ENCODE data around the gene P2RY12. TPM values are rescaled to one million over a fixed set of nuclear protein-coding genes. Genes with fewer than 3 reads are reported as not detected.

P2RY12 gene
- total and polyA plus RNA-seq, 2 of the 8 experiments (the other 6 are each of a cell fraction or from before 2014, with no cell fraction given) = not detected

GRCh38 chr3:151350656-151351055 lies 33.9 kb downstream of the P2RY12 start:
- peaks cover 0 to 10% (median 5%) of the 10 kb centered on the region in 4 experiments; a peak in 3 of 7 replicates for H3K4me1 ChIP-seq (replicated peaks in 1 of 4; ENCODE audit: control insufficient read depth in 3 of 4, insufficient read depth in 4 of 4, low read length in 3 of 4)
- H4K20me1 ChIP-seq (replicated peaks in 1 of 2; ENCODE audit: control insufficient read depth in 1 of 2, insufficient read depth in 2 of 2, low read length in 2 of 2) = no peaks in the 10 kb centered on the region
- no peak overlapping the region for H3K18ac ChIP-seq (ENCODE audit: extremely low read depth, low read length)
- 68% methylated on average over 1 of the region's 1 CpG; no CpG with 5 or more reads in 1 of the 2 experiments for WGBS, 2 experiments (ENCODE audit: extremely low coverage in 1 of 2, insufficient coverage in 1 of 2, insufficient read length in 1 of 2, insufficient replicate concordance in 2 of 2, low coverage in 1 of 2, low lambda C conversion rate in 2 of 2, missing lambda C conversion rate in 1 of 2)
- no peak overlapping the region for H3K56ac ChIP-seq (replicated peaks; ENCODE audit: insufficient read length, low read depth, low read length)
- H4K8ac ChIP-seq (ENCODE audit: extremely low read depth, insufficient read depth, low read length) = no peak overlapping the region
- no peak overlapping the region for H2BK15ac ChIP-seq (ENCODE audit: low read length)
- H2BK12ac ChIP-seq (ENCODE audit: low read depth, low read length) = no peak overlapping the region
- H3K4me2 ChIP-seq (ENCODE audit: insufficient read depth in 1 of 2, low read depth in 2 of 2, low read length in 2 of 2) = no peak overlapping the region; a peak in 1 of 4 replicates
- H3K27me3 ChIP-seq (replicated peaks in 1 of 4; ENCODE audit: control insufficient read depth in 3 of 4, extremely low read depth in 1 of 4, insufficient read depth in 3 of 4, low read length in 3 of 4) = no peaks in the 10 kb centered on the region
- DNase-seq (ENCODE audit: low read depth in 1 of 2, low spot score in 2 of 2) (no peak), FAIRE-seq (no peak)
- no peak overlapping the region for H3K9ac ChIP-seq (replicated peaks in 1 of 4; ENCODE audit: extremely low read depth in 1 of 4, low read depth in 3 of 4, low read length in 3 of 4)
- no peaks in the 10 kb centered on the region for H3K79me2 ChIP-seq (ENCODE audit: control insufficient read depth in 1 of 2, insufficient read depth in 2 of 2, low read length in 2 of 2)
- no peak overlapping the region for H4K91ac ChIP-seq (replicated peaks; ENCODE audit: insufficient read length, low read length)
- no peak overlapping the region for H2AK5ac ChIP-seq (ENCODE audit: low read depth, low read length)
- ChIA-PET POLR2A (ENCODE audit: partially characterized antibody) (no interaction called here), CTCF (ENCODE audit: partially characterized antibody) (interaction anchor here (1.1 to 1.7 kb wide), 3 partner anchors 17 to 28 kb away, joined by 3 read pairs; no protein-coding TSS in a partner anchor)
- H3K4me3 ChIP-seq (ENCODE audit: extremely low read depth in 1 of 4, insufficient read depth in 2 of 4, low read depth in 3 of 4, low read length in 4 of 4) = no peak overlapping the region
- H2BK20ac ChIP-seq (ENCODE audit: low read length) = no peak overlapping the region
- no peak overlapping the region for H3K14ac ChIP-seq (ENCODE audit: insufficient read length)
- no peaks in the 10 kb centered on the region for H3K9me3 ChIP-seq (ENCODE audit: insufficient read depth in 2 of 2, low read depth in 1 of 2, low read length in 1 of 2)
- no peak overlapping the region for H2BK120ac ChIP-seq (replicated peaks; ENCODE audit: low read depth, low read length)
- H2BK5ac ChIP-seq (ENCODE audit: low read depth, low read length) = no peak overlapping the region
- H3K4ac ChIP-seq (replicated peaks; ENCODE audit: insufficient read length, low read depth, low read length) = no peak overlapping the region
- no peaks in the 10 kb centered on the region for H3K23me2 ChIP-seq (ENCODE audit: low read depth, low read length)
- H4K5ac ChIP-seq (ENCODE audit: insufficient read length, low read depth, low read length) = no peak overlapping the region
- no peak overlapping the region for H2AFZ ChIP-seq (ENCODE audit: low read length)
- H3K23ac ChIP-seq (ENCODE audit: insufficient read length) = no peak overlapping the region
- H3K27ac ChIP-seq (ENCODE audit: low read depth, low read length) = no peak overlapping the region
- H3K36me3 ChIP-seq (ENCODE audit: control insufficient read depth in 2 of 4, insufficient read depth in 4 of 4, low read length in 3 of 4) = peaks cover 0 to under 1% (median 0%) of the 10 kb centered on the region in 4 experiments; a peak in 1 of 8 replicates
- no peaks in the 10 kb centered on the region for H3K79me1 ChIP-seq (ENCODE audit: low read depth, low read length)
- TF ChIP-seq RFX5 (IDR thresholded peaks at IDR 0.05; ENCODE audit: borderline replicate concordance, low read depth, low read length) = no peak
- no peak for TF ChIP-seq ASH2L (IDR thresholded peaks at IDR 0.05; ENCODE audit: low read length)
- no peak for TF ChIP-seq TBP (IDR thresholded peaks at IDR 0.05; ENCODE audit: low read depth, low read length)
- TF ChIP-seq, protein P1, sequence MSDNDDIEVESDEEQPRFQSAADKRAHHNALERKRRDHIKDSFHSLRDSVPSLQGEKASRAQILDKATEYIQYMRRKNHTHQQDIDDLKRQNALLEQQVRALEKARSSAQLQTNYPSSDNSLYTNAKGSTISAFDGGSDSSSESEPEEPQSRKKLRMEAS (IDR thresholded peaks at IDR 0.05) = no peak
- no peak for TF ChIP-seq SP1 (IDR thresholded peaks at IDR 0.05; ENCODE audit: low read depth, low read length)
- TF ChIP-seq PHF8 (conservative IDR thresholded peaks at IDR 0.05; ENCODE audit: low read depth, low read length) = no peak

Measured in H1 (cell line).